COLO668 (cell line): Measurements from ENCODE around the gene NEU3.
"Not testable (repeated sequence)": the region's sequence is repeated elsewhere in the genome, so short reads cannot be mapped to it uniquely, and the experiment has no call there.

Experiments
- DNase-seq: peaks from one replicate; lab custom pipeline; 2025; ENCODE audit not compliant: unreplicated experiment; lab: John Stamatoyannopoulos, UW

The NEU3 gene

GRCh38 chr11:74984070-74984469 is 4.7 kb upstream of the NEU3 start:
- no peak for DNase-seq

- DNase-seq = no peak
Observed at GRCh38 chr11:74984730-74985129, 4.0 kb upstream of the NEU3 start.

GRCh38 chr11:74989260-74989638 is 516 bp downstream of the NEU3 start:
- no peak for DNase-seq

GRCh38 chr11:74990150-74990549 is 1.4 kb downstream of the NEU3 start:
- not testable (repeated sequence) for DNase-seq

GRCh38 chr11:74990941-74991340 is 2.2 kb downstream of the NEU3 start:
- no peak for DNase-seq

- DNase-seq = no peak
Observed at GRCh38 chr11:74992852-74993251, 4.1 kb downstream of the NEU3 start.

- DNase-seq = no peak
Observed at GRCh38 chr11:75000975-75001354, 12.2 kb downstream of the NEU3 start.

GRCh38 chr11:75001686-75002085 is 13.0 kb downstream of the NEU3 start:
- no peak for DNase-seq

GRCh38 chr11:75002516-75002915 is 13.8 kb downstream of the NEU3 start:
- DNase-seq = no peak

- no peak for DNase-seq
Observed at GRCh38 chr11:75004215-75004614, 15.5 kb downstream of the NEU3 start.

- DNase-seq = no peak
Observed at GRCh38 chr11:75011357-75011756, 22.6 kb downstream of the NEU3 start.

- DNase-seq = no peak
Observed at GRCh38 chr11:75011872-75012271, 23.1 kb downstream of the NEU3 start.

GRCh38 chr11:75013051-75013450 is 24.3 kb downstream of the NEU3 start:
- DNase-seq = no peak

GRCh38 chr11:75014129-75014528 is 25.4 kb downstream of the NEU3 start:
- no peak for DNase-seq

GRCh38 chr11:75019200-75019599 is 30.5 kb downstream of the NEU3 start:
- DNase-seq = not testable (repeated sequence)

GRCh38 chr11:75020328-75020727 is 31.6 kb downstream of the NEU3 start:
- not testable (repeated sequence) for DNase-seq

GRCh38 chr11:75022296-75022695 is 33.6 kb downstream of the NEU3 start:
- no peak for DNase-seq

GRCh38 chr11:75022759-75023396 is 34.1 kb downstream of the NEU3 start:
- DNase-seq = peak; percentile 55

- DNase-seq = no peak
Observed at GRCh38 chr11:75023446-75024067, 34.8 kb downstream of the NEU3 start.

GRCh38 chr11:75024068-75024449 is 35.3 kb downstream of the NEU3 start:
- no peak for DNase-seq

- DNase-seq = no peak
Observed at GRCh38 chr11:75024764-75025211, 36.1 kb downstream of the NEU3 start.

GRCh38 chr11:75025561-75025960 is 36.8 kb downstream of the NEU3 start:
- DNase-seq = no peak

GRCh38 chr11:75028321-75028720 is 39.6 kb downstream of the NEU3 start:
- no peak for DNase-seq
